ENCODE results near the gene RAP1A. TPM values are rescaled to one million over a fixed set of nuclear protein-coding genes. Genes with fewer than 3 reads are reported as not detected.

Gene RAP1A
- total and polyA plus RNA-seq, 3 donors from 2014 or later, result 20.8 to 42.8 (median 27.6) TPM

DNA sequence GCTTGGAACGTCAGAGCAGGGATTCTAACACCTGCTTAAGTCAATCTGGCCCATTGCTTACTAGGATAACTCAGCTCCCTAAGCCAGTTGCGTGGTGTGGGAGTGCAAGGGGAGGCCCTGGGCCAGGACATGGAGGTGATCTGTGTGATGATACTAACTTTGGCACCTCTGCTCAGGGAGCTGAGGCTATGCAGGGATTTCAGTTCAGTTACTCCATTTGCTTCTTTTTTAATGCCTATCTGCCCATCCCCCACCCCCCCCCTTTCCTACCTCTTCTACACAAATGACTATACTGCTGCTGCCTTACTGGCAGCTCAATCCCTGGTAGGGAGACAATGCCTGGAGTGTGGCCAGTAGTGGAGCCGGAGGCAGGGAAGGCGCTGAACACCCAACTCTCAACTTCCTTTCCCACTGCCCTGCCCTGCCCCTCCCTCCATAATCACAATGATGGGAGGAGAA, 100.1 kb downstream of the RAP1A start:
- TF ChIP-seq, protein P1, sequence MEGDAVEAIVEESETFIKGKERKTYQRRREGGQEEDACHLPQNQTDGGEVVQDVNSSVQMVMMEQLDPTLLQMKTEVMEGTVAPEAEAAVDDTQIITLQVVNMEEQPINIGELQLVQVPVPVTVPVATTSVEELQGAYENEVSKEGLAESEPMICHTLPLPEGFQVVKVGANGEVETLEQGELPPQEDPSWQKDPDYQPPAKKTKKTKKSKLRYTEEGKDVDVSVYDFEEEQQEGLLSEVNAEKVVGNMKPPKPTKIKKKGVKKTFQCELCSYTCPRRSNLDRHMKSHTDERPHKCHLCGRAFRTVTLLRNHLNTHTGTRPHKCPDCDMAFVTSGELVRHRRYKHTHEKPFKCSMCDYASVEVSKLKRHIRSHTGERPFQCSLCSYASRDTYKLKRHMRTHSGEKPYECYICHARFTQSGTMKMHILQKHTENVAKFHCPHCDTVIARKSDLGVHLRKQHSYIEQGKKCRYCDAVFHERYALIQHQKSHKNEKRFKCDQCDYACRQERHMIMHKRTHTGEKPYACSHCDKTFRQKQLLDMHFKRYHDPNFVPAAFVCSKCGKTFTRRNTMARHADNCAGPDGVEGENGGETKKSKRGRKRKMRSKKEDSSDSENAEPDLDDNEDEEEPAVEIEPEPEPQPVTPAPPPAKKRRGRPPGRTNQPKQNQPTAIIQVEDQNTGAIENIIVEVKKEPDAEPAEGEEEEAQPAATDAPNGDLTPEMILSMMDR (IDR thresholded peaks at IDR 0.05), result no peak
- Histone ChIP-seq H3K27me3 (no peaks in the 10 kb centered on the region), H3K27ac (no peak overlapping the region), H3K4me1 (peaks cover 17% of the 10 kb centered on the region), H3K9me3 (no peaks in the 10 kb centered on the region), H3K36me3 (ENCODE audit: low read depth, missing control alignments) (no peaks in the 10 kb centered on the region), H3K4me3 (no peak overlapping the region)
- 53 to 66% methylated on average over 4 of the region's 4 CpGs for WGBS, 2 donors
- intact Hi-C loops (cut with DNase I; ENCODE audit: low total_unique reads), result no loop called here
- DNase-seq, result no peak

DNA sequence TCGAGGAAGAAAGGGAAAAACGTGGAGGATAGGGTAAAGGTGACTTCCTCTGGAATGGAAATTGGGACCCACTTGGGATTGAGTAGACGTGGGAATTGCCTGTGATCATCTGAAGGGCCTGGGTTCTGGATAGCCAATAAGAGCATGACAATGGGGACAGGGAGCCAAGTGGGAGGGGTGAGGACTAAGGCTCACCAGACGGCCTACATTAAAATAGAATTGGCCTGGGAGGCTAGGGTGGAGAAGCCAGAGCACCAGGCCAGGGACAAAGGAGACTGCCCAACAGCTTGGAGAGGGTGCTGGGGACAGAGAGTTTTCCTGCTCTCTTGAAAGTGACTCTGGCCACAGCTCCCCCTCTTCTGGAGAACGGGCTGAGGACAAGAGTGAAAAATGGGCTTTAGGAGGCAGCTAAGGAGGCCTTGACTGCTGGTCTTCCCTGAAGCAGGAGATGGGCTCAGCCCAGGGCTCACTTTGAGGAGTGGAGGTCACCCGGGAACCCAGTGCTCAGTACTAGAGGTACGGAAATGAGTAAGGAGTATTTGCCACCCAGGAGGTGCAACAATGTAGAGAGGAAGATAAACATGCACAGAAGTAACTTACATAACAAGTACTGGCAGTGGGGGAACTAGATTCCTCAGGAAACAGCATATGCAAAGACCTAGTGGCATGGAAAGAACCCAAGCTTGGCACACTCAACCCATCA, 100.8 kb downstream of the RAP1A start:
- TF ChIP-seq, protein P1 (IDR thresholded peaks at IDR 0.05), result no peak
- TF ChIP-seq POLR2A (IDR thresholded peaks at IDR 0.05), result no peak
- Histone ChIP-seq H3K4me3 (no peak overlapping the region), H3K4me1 (peaks cover 21% of the 10 kb centered on the region), H3K27ac (no peak overlapping the region), H3K9me3 (no peaks in the 10 kb centered on the region), H3K36me3 (ENCODE audit: low read depth, missing control alignments) (no peaks in the 10 kb centered on the region), H3K27me3 (no peaks in the 10 kb centered on the region)
- DNase-seq, result no peak
- intact Hi-C loops (cut with DNase I; ENCODE audit: low total_unique reads), result no loop called here
- 57 to 67% methylated on average over 7 of the region's 7 CpGs for WGBS, 2 donors

- TF ChIP-seq POLR2A (IDR thresholded peaks at IDR 0.05), result no peak
- TF ChIP-seq, protein P1 (IDR thresholded peaks at IDR 0.05), result no peak
- no peak for DNase-seq
- no peak overlapping the region for H3K27ac ChIP-seq
- no peaks in the 10 kb centered on the region for H3K36me3 ChIP-seq (ENCODE audit: low read depth, missing control alignments)
- H3K4me1 ChIP-seq, result peaks cover 21% of the 10 kb centered on the region
- no peaks in the 10 kb centered on the region for H3K27me3 ChIP-seq
- WGBS, 2 donors, result 47 to 49% methylated on average over 10 of the region's 10 CpGs
- no peak overlapping the region for H3K4me3 ChIP-seq
- no peaks in the 10 kb centered on the region for H3K9me3 ChIP-seq
- intact Hi-C loops (cut with DNase I; ENCODE audit: low total_unique reads), result no loop called here
These were observed 101.6 kb downstream of the RAP1A start for GRCh38 chr1:111720977-111721786.

- no peak for TF ChIP-seq POLR2A (IDR thresholded peaks at IDR 0.05)
- TF ChIP-seq, protein P1 (IDR thresholded peaks at IDR 0.05), result no peak
- no peak for DNase-seq
- Histone ChIP-seq H3K9me3 (no peaks in the 10 kb centered on the region), H3K4me3 (no peak overlapping the region), H3K27me3 (no peaks in the 10 kb centered on the region), H3K4me1 (peaks cover 21% of the 10 kb centered on the region), H3K27ac (no peak overlapping the region), H3K36me3 (ENCODE audit: low read depth, missing control alignments) (no peaks in the 10 kb centered on the region)
- intact Hi-C loops (cut with DNase I; ENCODE audit: low total_unique reads), result no loop called here
- WGBS, 2 donors, result 84 to 88% methylated on average over 7 of the region's 7 CpGs
These were observed 103.7 kb downstream of the RAP1A start for GRCh38 chr1:111723091-111723806.

Measured in testis (tissue), 3 donors.